NB4 (cell line): ENCODE data around the gene HP.

Source experiments
- CTCF ChIP-seq: IDR thresholded peaks from one replicate; pipeline ENCODE4 v1.5.1; 2012; ENCODE audit warnings: low read depth, low read length
- MYC ChIP-seq: IDR thresholded peaks from 2 replicates; pipeline ENCODE4 v1.6.1; 2011; ENCODE audit warnings: low read depth, low read length
- POLR2A ChIP-seq: IDR thresholded peaks from 2 replicates; pipeline ENCODE4 v1.6.1; 2011; ENCODE audit warnings: mild to moderate bottlenecking; ENCODE audit not compliant: insufficient read length; ENCODE audit errors: extremely low read depth
- TF ChIP-seq, protein P1 (sequence below): IDR thresholded peaks from 2 replicates; pipeline ENCODE4 v1.6.1; 2011; ENCODE audit warnings: low read depth, low read length

DNA sequence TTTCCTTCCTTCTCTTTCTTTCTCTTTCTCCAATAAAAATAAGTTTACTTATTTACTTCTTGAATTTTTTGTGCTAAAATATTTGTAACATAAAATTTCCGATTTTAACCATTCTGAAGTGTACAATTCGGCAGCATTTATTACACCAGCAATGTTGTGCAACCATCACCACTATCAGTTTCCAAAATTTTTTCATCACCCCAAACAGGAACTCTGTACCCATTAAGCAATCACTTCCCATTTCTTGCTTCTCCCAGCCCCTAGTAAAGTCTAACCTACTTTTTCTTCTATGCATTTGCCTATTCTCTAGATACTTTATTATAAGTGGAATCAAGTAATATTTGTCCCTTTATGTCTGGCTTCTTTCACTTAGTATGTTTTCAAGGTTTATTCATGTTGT, 2.5 kb upstream of the HP start:
- no peak for TF ChIP-seq CTCF
- no peak for TF ChIP-seq POLR2A
- TF ChIP-seq MYC: no peak
- TF ChIP-seq, protein P1, sequence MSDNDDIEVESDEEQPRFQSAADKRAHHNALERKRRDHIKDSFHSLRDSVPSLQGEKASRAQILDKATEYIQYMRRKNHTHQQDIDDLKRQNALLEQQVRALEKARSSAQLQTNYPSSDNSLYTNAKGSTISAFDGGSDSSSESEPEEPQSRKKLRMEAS: no peak
